Measurements from ENCODE around the gene CDC42BPB.

The CDC42BPB gene

DNA sequence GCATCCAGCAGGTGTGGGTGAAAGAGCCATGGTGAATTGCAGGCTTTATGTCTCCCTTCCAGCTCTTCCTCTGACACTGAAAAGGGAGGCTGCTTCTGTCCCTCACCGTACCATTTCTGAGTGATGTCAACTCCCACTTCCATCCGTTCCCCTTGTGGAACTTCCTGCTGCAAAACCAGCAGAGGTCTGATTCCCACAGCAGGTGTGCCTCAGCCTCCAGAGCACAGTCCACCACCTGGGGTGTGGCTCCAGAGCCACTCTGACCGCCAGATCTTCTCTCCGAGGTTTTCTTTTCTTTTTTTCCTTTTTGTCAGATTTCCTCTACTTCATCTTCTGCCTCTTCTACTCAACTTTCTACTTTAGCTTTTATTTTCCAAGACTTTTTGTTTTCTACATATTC is 62.7 kb downstream of the CDC42BPB start:
- DNase-seq (ENCODE audit: low read depth) = no peak

- no peak for DNase-seq (ENCODE audit: low read depth)
Measured at GRCh38 chr14:102993523-102993922, 63.8 kb downstream of the CDC42BPB start.

DNA sequence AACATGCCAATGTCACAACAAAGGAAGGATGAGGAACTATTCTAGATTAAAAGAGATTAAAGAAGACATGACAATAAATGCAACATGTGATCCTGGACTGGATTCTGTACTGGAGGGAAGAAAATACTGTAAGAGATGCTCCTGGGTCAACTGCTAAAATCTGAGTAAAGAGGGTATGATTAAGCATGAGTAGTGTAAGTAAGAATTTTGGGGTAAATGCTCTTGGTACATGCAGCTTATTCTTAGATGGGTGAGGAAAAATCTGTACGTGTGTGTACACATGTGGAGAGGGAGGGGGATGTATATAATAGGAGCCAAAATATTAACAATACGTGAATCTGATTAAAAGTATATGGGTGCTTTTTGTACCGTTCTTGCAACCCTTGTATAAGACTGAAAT is 66.0 kb downstream of the CDC42BPB start:
- no peak for DNase-seq (ENCODE audit: low read depth)

DNA sequence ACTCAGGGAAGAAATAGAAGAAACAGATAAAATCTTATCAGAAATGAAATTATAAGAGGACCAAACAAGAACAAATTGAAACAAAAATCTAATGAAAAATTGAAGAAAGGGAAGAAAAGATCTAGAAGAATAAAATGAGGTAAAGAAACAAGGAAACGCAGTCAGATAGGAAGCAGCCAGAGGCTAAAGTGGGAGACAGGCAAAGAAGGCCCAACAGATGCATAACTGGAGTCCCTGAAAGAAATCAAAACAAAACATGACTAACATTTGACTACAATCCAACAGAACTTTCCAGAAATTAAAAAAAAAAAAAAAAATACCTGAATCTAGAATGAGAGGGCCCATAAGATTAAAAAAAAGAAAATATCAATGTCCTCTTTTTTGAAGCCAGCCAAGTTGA is 69.3 kb downstream of the CDC42BPB start:
- no peak for DNase-seq (ENCODE audit: low read depth)

GRCh38 chr14:102986810-102987579 is 70.4 kb downstream of the CDC42BPB start:
- peak; percentile 33 for DNase-seq (ENCODE audit: low read depth)

DNA sequence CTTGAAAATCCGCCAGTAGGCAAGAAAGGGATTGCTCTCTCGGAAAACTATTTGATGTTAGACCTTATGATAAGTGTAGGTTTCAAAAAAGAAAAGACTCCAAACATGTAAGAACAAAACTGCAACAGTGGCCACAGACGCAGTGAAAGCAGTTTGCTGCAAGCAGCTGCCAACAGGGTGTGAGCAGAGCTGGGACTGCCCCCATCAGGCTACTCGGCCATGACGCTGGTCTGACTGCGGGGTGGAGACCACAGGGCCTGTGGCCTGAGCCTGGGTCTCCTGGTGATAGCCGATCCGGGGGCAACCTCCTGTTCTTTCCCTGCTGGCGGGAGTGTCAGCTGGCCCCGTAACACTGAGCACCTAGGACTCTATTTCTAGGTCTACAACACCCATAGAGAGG is 71.7 kb downstream of the CDC42BPB start:
- no peak for DNase-seq (ENCODE audit: low read depth)

- no peak for DNase-seq (ENCODE audit: low read depth)
Measured at GRCh38 chr14:102984336-102985102, 72.8 kb downstream of the CDC42BPB start.

DNA sequence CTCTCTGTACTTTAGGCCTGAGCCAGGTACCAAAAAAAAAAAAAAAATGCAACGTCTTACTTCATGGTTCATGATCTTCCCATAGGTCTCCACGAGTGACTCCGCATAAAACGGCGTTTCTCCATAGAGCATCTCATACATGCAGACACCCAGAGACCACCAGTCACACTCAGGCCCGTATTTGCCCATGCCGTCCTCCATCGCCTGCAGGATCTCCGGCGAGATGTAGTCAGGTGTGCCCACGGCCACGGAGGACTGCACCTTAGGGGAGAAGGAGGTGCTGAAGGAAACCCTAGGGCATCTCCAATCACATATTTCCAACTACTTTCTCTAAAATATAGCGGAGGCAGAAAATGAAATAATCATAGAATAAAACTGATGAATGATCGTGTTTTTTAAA is 73.9 kb downstream of the CDC42BPB start:
- DNase-seq (ENCODE audit: low read depth) = no peak

DNA sequence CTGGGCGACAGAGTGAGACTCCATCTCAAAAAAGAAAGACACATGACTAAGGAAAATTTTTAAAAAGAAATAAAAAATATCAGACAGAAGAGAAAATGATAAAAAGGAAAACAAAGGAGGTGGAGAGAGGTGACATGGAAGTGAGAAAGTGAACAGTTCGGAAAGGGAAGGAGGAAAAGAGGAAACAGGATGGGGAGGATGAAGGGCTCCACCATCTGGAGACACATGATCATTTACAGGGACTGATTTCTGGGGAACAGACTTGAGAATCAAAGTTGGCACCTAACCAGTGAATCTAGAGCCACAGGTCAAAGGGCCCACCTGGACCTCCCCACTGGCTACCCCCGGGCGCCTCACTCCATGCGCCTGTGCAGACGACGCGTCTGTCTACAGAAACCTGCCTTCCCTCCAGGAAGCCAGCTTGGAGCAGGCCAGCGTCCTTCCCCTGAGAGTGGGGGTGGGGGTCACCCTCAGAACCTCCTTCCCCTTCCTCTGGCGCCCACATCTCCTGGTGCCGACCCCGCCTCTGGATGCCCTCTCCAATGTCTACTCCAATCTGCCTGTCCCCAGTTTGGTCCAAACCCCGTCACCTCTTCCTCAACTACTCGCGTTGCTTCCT is 74.4 kb downstream of the CDC42BPB start:
- no peak for DNase-seq (ENCODE audit: low read depth)

GRCh38 chr14:102980409-102980810 is 76.9 kb downstream of the CDC42BPB start:
- peak; percentile 56 for DNase-seq (ENCODE audit: low read depth)

GRCh38 chr14:102979406-102979805 is 77.9 kb downstream of the CDC42BPB start:
- no peak for DNase-seq (ENCODE audit: low read depth)

- DNase-seq (ENCODE audit: low read depth) = no peak
Measured at GRCh38 chr14:102977475-102977874, 79.9 kb downstream of the CDC42BPB start.

DNA sequence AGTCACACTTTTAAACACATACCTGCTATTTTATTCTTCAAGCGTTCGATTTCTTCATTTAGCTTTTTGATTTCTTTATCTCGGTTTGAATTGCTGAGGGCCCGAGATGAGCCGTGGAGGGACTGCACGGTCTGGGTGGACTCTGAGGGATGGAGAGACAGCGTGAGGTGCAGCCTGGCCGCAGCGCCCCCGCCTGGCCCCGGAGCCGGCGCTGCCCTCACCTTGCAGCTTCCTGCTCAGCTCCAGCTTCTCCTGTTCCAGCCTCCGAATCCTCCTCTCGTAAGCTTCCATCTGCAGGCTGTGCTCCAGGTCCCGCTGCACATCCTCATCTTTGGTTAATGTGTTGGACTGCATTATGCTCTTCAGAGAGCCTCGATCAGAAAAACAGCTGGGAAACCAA is 81.7 kb downstream of the CDC42BPB start:
- no peak for DNase-seq (ENCODE audit: low read depth)

- DNase-seq (ENCODE audit: low read depth) = no peak
Measured at GRCh38 chr14:102973706-102974285, 83.6 kb downstream of the CDC42BPB start.

- no peak for DNase-seq (ENCODE audit: low read depth)
Measured at GRCh38 chr14:102971836-102972606, 85.3 kb downstream of the CDC42BPB start.

GRCh38 chr14:102971314-102971713 is 86.0 kb downstream of the CDC42BPB start:
- DNase-seq (ENCODE audit: low read depth) = no peak

DNA sequence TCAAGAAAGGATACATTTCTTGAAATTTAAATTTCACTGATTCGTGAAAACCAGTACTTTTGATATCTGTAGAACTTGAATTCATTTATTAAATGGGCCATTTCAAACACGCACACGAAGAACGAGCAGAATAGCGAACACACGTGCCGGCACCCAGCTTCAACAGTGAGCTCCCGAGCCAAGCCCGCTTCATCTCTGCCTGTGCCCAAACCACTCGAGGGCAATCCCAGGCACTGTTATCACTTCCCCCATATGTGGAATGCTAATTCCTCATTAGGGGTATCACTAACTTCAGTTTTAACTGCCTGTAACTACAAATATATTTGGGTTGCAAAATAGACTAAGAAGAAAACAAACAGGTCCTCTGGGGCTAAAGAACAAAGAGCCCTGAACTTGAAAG is 86.9 kb downstream of the CDC42BPB start:
- no peak for DNase-seq (ENCODE audit: low read depth)

DNA sequence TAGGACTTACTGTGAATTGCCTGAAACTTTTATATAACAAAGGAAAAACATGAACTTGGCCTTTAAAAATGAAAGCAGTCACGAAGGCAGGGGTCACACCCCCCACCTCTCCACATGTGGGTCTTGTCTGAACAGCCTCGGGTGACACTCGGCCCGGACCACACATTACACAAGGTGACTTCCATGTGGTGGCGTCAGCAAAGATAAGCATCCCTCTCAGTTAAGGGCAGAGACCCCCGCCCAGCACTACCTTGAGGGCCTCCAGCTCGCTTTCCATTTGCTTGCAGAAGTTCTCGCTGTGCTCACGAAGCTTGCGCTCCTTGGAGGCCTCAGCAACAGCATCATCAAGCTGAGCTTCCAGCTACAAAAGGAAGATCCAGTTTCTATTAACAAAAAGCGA is 87.4 kb downstream of the CDC42BPB start:
- no peak for DNase-seq (ENCODE audit: low read depth)

GRCh38 chr14:102969060-102969791 is 88.1 kb downstream of the CDC42BPB start:
- DNase-seq (ENCODE audit: low read depth) = no peak

GRCh38 chr14:102968306-102968705 is 89.0 kb downstream of the CDC42BPB start:
- DNase-seq (ENCODE audit: low read depth) = no peak

DNA sequence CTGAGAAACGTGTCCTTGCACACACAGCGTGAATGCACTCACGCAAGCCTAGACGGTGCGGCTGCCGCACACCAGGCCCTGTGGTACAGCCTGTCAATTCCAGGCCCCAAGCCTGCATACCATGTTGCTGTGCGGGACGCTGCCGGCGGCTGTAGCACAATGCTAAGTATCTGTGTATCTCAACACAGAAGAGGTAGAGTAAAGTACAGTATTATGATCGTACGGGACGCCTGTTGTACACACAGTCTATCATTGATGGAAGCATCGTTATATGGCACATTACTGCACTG is 89.9 kb downstream of the CDC42BPB start:
- DNase-seq (ENCODE audit: low read depth) = no peak
